ENCODE results near the gene ATXN10. TPM values are rescaled to one million over a fixed set of nuclear protein-coding genes. Genes with fewer than 3 reads are reported as not detected.

The ATXN10 gene
- total RNA-seq, 1 experiment from 2014 or later, result 111 TPM

- DNase-seq (ENCODE audit: low spot score), result no peak
Measured at GRCh38 chr22:45878051-45878781, 206.6 kb downstream of the ATXN10 start.

GRCh38 chr22:45878901-45879551 lies 207.4 kb downstream of the ATXN10 start:
- DNase-seq (ENCODE audit: low spot score), result no peak

- DNase-seq (ENCODE audit: low spot score), result no peak
Measured at GRCh38 chr22:45879552-45879949, 207.9 kb downstream of the ATXN10 start.

GRCh38 chr22:45880091-45880715 lies 208.6 kb downstream of the ATXN10 start:
- DNase-seq (ENCODE audit: low spot score), result no peak

GRCh38 chr22:45880716-45881523 lies 209.3 kb downstream of the ATXN10 start:
- no peak for DNase-seq (ENCODE audit: low spot score)

GRCh38 chr22:45881524-45881875 lies 209.9 kb downstream of the ATXN10 start:
- DNase-seq (ENCODE audit: low spot score), result no peak

GRCh38 chr22:45882881-45883810 lies 211.5 kb downstream of the ATXN10 start:
- DNase-seq (ENCODE audit: low spot score), result no peak

- no peak for DNase-seq (ENCODE audit: low spot score)
Measured at GRCh38 chr22:45883811-45884170, 212.2 kb downstream of the ATXN10 start.

GRCh38 chr22:45884201-45885062 lies 212.8 kb downstream of the ATXN10 start:
- no peak for DNase-seq (ENCODE audit: low spot score)

GRCh38 chr22:45885171-45885840 lies 213.7 kb downstream of the ATXN10 start:
- DNase-seq (ENCODE audit: low spot score), result no peak

GRCh38 chr22:45885941-45886395 lies 214.3 kb downstream of the ATXN10 start:
- DNase-seq (ENCODE audit: low spot score), result no peak

GRCh38 chr22:45886540-45886939 lies 214.9 kb downstream of the ATXN10 start:
- no peak for DNase-seq (ENCODE audit: low spot score)

GRCh38 chr22:45887202-45888131 lies 215.8 kb downstream of the ATXN10 start:
- DNase-seq (ENCODE audit: low spot score), result no peak

GRCh38 chr22:45888221-45889092 lies 216.8 kb downstream of the ATXN10 start:
- no peak for DNase-seq (ENCODE audit: low spot score)

GRCh38 chr22:45889093-45889538 lies 217.5 kb downstream of the ATXN10 start:
- DNase-seq (ENCODE audit: low spot score), result no peak

GRCh38 chr22:45889539-45890350 lies 218.1 kb downstream of the ATXN10 start:
- no peak for DNase-seq (ENCODE audit: low spot score)

GRCh38 chr22:45890351-45890635 lies 218.7 kb downstream of the ATXN10 start:
- DNase-seq (ENCODE audit: low spot score), result no peak
